Measurements from ENCODE around the gene PUS3.

- TF ChIP-seq CTCF (IDR thresholded peaks at IDR 0.05; ENCODE audit: low read depth, low read length), result no peak
- no peak for TF ChIP-seq EZH2phosphoT487 (IDR thresholded peaks at IDR 0.05; ENCODE audit: low read depth)
These were observed 23.7 kb upstream of the PUS3 start for GRCh38 chr11:125926682-125927081.

Data from OCI-LY3 (cell line).